Spleen (tissue), 7 donors: ENCODE results near the gene ZSCAN26.

ENCODE experiments used
- POLR2A ChIP-seq, 3 donors: fragments of 450-650 bp; IDR thresholded peaks; one replicate each; pipeline ENCODE4 v1.5.1; 2017; ENCODE audit warnings: antibody characterized with exemption in 3 of 3, mild to moderate bottlenecking in 1 of 3
- TF ChIP-seq, protein P1 (sequence below), 11 experiments: fragments of 200-600 bp in 7 of 11; fragments of 450-650 bp in 4 of 11; sonication (generic) in 4 of 11; IDR thresholded peaks in 8 of 11; conservative IDR thresholded peaks in 3 of 11; 1 replicate in 7 of 11; 2 replicates in 4 of 11; pipeline versions ENCODE4 v1.4.0 to v1.8.0; 2016 to 2021; ENCODE audit warnings: antibody characterized with exemption in 11 of 11, inconsistent platforms in 4 of 11, mild to moderate bottlenecking in 1 of 11
- donor health status: DM: no; HTN: no; CAD: no; lungs with moderate emphysema.
- donor health status: DM: no; HTN: no; CAD: no.
- donor health status: DM: no; HTN: no; CAD: no.

DNA sequence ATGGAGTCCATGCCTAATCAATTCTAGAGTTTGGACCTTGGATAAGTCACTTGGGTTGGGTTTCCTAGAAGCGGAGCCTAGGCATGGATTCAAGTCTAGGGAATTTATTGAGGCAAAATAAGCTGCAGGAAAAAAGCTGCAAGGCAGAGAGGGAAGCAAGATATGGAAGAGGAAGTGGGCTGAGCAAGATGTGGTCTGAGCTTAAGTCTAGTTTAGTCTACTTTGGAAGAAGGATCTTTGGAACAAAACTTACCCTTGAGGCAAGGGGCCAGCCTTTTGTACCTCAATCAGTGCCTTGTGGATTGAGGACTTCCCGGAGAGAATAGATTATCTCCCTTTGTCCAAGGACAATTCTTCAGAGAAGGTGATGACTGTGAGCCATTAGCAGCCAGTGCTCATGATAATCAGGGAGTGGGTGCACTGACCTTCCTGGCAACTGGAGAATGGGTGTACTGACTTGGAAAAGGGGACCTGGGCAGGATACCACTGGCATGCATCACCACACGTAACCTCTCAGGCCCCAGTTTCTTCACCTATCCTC lies 31.0 kb upstream of the ZSCAN26 start:
- TF ChIP-seq, protein P1, sequence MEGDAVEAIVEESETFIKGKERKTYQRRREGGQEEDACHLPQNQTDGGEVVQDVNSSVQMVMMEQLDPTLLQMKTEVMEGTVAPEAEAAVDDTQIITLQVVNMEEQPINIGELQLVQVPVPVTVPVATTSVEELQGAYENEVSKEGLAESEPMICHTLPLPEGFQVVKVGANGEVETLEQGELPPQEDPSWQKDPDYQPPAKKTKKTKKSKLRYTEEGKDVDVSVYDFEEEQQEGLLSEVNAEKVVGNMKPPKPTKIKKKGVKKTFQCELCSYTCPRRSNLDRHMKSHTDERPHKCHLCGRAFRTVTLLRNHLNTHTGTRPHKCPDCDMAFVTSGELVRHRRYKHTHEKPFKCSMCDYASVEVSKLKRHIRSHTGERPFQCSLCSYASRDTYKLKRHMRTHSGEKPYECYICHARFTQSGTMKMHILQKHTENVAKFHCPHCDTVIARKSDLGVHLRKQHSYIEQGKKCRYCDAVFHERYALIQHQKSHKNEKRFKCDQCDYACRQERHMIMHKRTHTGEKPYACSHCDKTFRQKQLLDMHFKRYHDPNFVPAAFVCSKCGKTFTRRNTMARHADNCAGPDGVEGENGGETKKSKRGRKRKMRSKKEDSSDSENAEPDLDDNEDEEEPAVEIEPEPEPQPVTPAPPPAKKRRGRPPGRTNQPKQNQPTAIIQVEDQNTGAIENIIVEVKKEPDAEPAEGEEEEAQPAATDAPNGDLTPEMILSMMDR (IDR thresholded peaks at IDR 0.05 in 8 of 11, conservative IDR thresholded peaks at IDR 0.05 in 3 of 11): no peak
- TF ChIP-seq POLR2A (IDR thresholded peaks at IDR 0.05): no peak
